Astrocyte (in vitro differentiated cells and primary cell): ENCODE results near the gene TM9SF1. TPM values are rescaled to one million over a fixed set of nuclear protein-coding genes. Genes with fewer than 3 reads are reported as not detected.

Source experiments
- DNase-seq: peaks from one replicate; pipeline ENCODE4 v3.0.0-alpha.2; 2010; ENCODE audit warnings: low read depth
- FAIRE-seq: peaks from 2 replicates; lab custom pipeline; 2011; peaks lifted over from hg19 to GRCh38; lab: Jason Lieb, UNC
- H2AFZ ChIP-seq: 2 replicates; pipeline ENCODE4 v1.6.0; 2012; ENCODE audit warnings: low read depth, low read length, inconsistent platforms
- H3K27ac ChIP-seq: 2 replicates; pipeline ENCODE4 v1.5.1; 2011; ENCODE audit warnings: low read depth, low read length, inconsistent platforms
- H3K27me3 ChIP-seq: 2 replicates; pipeline ENCODE4 v1.6.0; 2011; ENCODE audit warnings: low read length, inconsistent platforms; ENCODE audit not compliant: insufficient read depth
- H3K36me3 ChIP-seq: 2 replicates; pipeline ENCODE4 v1.5.1; 2011; ENCODE audit warnings: low read length, inconsistent platforms; ENCODE audit not compliant: insufficient read depth
- H3K4me1 ChIP-seq: 2 replicates; pipeline ENCODE4 v1.5.1; 2011; ENCODE audit warnings: low read length, inconsistent platforms; ENCODE audit not compliant: insufficient read depth
- H3K4me2 ChIP-seq: 2 replicates; pipeline ENCODE4 v1.6.0; 2012; ENCODE audit warnings: low read length, inconsistent platforms
- H3K4me3 ChIP-seq: 2 replicates; pipeline ENCODE4 v1.5.1; 2011; ENCODE audit warnings: low read depth, mild to moderate bottlenecking, low read length, inconsistent platforms; ENCODE audit not compliant: insufficient read depth
- H3K79me2 ChIP-seq: 2 replicates; pipeline ENCODE4 v1.6.0; 2012; ENCODE audit warnings: mild to moderate bottlenecking, low read length, inconsistent platforms; ENCODE audit not compliant: insufficient read depth
- H3K9ac ChIP-seq: 2 replicates; pipeline ENCODE4 v1.6.0; 2012; ENCODE audit warnings: mild to moderate bottlenecking, low read length, inconsistent platforms
- H3K9me3 ChIP-seq: 2 replicates; pipeline ENCODE4 v1.5.1; 2012; ENCODE audit warnings: low read depth, mild to moderate bottlenecking, low read length, inconsistent platforms; ENCODE audit not compliant: insufficient read depth
- H4K20me1 ChIP-seq: 2 replicates; pipeline ENCODE4 v1.6.0; 2012; ENCODE audit warnings: low read length, inconsistent platforms; ENCODE audit not compliant: insufficient read depth
- H3K27ac Mint-ChIP-seq: one replicate; pipeline ENCODE4 v1.8.0; 2021; ENCODE audit warnings: mild to moderate bottlenecking, mixed read lengths; ENCODE audit not compliant: unreplicated experiment
- H3K27me3 Mint-ChIP-seq: one replicate; pipeline ENCODE4 v1.8.0; 2021; ENCODE audit warnings: low read depth, mixed read lengths; ENCODE audit not compliant: unreplicated experiment
- H3K36me3 Mint-ChIP-seq: one replicate; pipeline ENCODE4 v1.8.0; 2021; ENCODE audit warnings: low read depth, mixed read lengths; ENCODE audit not compliant: unreplicated experiment
- H3K4me1 Mint-ChIP-seq: one replicate; pipeline ENCODE4 v1.8.0; 2021; ENCODE audit warnings: low read depth, mixed read lengths; ENCODE audit not compliant: unreplicated experiment
- H3K4me3 Mint-ChIP-seq: one replicate; pipeline ENCODE4 v1.8.0; 2021; ENCODE audit warnings: mild to moderate bottlenecking, moderate library complexity, mixed read lengths; ENCODE audit not compliant: unreplicated experiment
- H3K9me3 Mint-ChIP-seq: one replicate; pipeline ENCODE4 v1.8.0; 2021; ENCODE audit warnings: mild to moderate bottlenecking, mixed read lengths; ENCODE audit not compliant: unreplicated experiment
- EZH2 ChIP-seq: IDR thresholded peaks from 2 replicates; pipeline ENCODE4 v1.6.1; 2012; ENCODE audit warnings: mild to moderate bottlenecking, low read length, inconsistent platforms; ENCODE audit not compliant: insufficient read depth
- total RNA-seq: library from RNA; stranded (reverse); gene quantifications from 2 replicates; pipeline ENCODE4 v1.2.1, GENCODE V29; 2021
- TF ChIP-seq, protein P1 (sequence below): IDR thresholded peaks from 2 replicates; pipeline ENCODE4 v1.5.1; 2011; ENCODE audit warnings: low read depth, mild to moderate bottlenecking, inconsistent platforms, low read length, moderate library complexity; ENCODE audit not compliant: insufficient read depth

The TM9SF1 gene
- total RNA-seq, 1 donor from 2014 or later, result 59.3 TPM

DNA sequence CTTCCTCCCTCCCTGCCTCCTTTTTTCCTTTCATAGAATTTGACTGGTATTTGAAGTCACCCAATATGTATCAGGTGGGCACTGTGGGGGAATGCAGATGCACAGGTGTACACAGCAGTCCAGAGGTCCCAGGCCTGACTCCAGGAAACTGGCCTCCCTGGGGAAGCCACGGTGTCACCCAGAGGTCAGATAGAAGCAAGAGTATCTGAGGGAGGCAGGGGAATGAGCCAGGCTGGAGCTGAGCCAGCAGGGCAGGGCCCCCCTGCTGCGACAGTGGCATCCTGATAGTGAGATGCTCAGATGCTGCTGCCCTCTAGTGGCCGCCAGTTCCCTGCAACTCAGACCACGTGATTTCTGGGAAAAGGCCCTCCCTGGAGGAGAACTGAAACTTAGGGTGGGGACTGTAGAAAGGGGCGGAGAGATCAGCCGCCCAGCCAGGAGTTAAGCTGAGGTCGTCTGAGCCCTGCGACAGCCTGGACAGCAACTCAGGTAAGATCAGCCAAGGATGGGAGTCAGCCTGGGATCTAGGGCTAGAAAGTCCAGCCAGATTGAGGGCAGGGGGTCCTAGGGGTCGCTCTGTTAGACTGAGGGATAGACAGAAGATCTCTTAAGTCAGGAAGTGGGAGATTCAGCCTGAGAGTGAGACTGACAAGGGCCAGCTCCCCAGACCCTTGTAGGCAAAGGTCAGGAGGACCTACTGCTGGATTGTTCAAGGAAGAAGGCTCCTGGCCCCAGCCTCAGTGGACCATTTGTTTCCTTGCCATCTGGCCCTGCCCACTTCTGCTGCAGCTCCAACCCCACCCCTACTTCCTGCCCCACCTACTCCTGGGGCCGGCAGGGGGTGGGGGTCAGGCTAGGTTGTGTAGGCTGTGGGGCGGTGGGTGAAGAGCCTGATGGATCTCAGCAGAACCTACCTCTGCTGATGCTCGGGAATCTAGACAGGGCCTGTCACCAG lies 34.1 kb downstream of the TM9SF1 start, which contains the start of gene IRF9:
Gene IRF9, plus strand, starts transcription at position 416 of the 955 bp plus-strand sequence. CDS start 880 bp downstream, outside the sequence.
- peaks cover 30% of the 10 kb centered on the region for H4K20me1 ChIP-seq
- H3K27ac ChIP-seq, result peak within 1 kb of the TSS; percentile 86
- DNase-seq (peak; percentile 78), FAIRE-seq (no peak)
- Mint-ChIP-seq H3K27me3 (no peaks in the 10 kb centered on the region), H3K9me3 (no peaks in the 10 kb centered on the region), H3K36me3 (peaks cover 42% of the 10 kb centered on the region), H3K4me3 (peak within 1 kb of the TSS; percentile 93), H3K27ac (peak within 1 kb of the TSS; percentile 99), H3K4me1 (peaks cover 20% of the 10 kb centered on the region)
- H2AFZ ChIP-seq, result peak within 1 kb of the TSS; percentile 62
- no peaks in the 10 kb centered on the region for H3K27me3 ChIP-seq
- peaks cover 12% of the 10 kb centered on the region for H3K4me1 ChIP-seq
- peak within 1 kb of the TSS; percentile 74 for H3K4me3 ChIP-seq
- peak within 1 kb of the TSS; percentile 90 for H3K9ac ChIP-seq
- TF ChIP-seq, protein P1, sequence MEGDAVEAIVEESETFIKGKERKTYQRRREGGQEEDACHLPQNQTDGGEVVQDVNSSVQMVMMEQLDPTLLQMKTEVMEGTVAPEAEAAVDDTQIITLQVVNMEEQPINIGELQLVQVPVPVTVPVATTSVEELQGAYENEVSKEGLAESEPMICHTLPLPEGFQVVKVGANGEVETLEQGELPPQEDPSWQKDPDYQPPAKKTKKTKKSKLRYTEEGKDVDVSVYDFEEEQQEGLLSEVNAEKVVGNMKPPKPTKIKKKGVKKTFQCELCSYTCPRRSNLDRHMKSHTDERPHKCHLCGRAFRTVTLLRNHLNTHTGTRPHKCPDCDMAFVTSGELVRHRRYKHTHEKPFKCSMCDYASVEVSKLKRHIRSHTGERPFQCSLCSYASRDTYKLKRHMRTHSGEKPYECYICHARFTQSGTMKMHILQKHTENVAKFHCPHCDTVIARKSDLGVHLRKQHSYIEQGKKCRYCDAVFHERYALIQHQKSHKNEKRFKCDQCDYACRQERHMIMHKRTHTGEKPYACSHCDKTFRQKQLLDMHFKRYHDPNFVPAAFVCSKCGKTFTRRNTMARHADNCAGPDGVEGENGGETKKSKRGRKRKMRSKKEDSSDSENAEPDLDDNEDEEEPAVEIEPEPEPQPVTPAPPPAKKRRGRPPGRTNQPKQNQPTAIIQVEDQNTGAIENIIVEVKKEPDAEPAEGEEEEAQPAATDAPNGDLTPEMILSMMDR, result peak; percentile 96
- TF ChIP-seq EZH2, result no peak
- peak within 1 kb of the TSS; percentile 94 for H3K4me2 ChIP-seq
- peaks cover 12% of the 10 kb centered on the region for H3K79me2 ChIP-seq
- H3K36me3 ChIP-seq, result peaks cover 33% of the 10 kb centered on the region
- H3K9me3 ChIP-seq, result no peaks in the 10 kb centered on the region

DNA sequence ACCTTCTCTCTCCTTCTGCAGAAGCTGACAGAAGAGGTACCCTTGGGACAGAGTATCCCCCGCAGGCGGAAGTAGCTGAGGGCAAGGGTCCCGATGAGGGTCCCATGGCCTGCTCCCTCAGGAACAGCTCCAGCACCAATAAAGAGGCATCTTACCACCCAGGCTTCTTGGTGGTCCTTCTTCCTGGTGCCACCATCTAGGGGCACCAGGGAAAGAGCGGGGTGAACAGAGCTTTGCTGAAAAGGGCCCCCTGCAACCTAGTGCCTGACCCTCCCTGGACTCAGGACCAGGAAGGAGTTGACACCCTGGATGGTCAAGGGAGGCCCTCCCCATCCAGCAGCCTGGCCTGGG lies 34.8 kb downstream of the TM9SF1 start:
- H3K4me3 Mint-ChIP-seq, result no peak overlapping the region
- H3K36me3 ChIP-seq, result peaks cover 36% of the 10 kb centered on the region
- DNase-seq (no peak), FAIRE-seq (no peak)
- peak overlapping the region; percentile 94 for H3K4me2 ChIP-seq
- H2AFZ ChIP-seq, result no peak overlapping the region
- peaks cover 20% of the 10 kb centered on the region for H3K4me1 Mint-ChIP-seq
- H3K9me3 Mint-ChIP-seq, result no peaks in the 10 kb centered on the region
- H3K4me3 ChIP-seq, result no peak overlapping the region
- peaks cover 26% of the 10 kb centered on the region for H4K20me1 ChIP-seq
- H3K27me3 ChIP-seq, result no peaks in the 10 kb centered on the region
- H3K27me3 Mint-ChIP-seq, result no peaks in the 10 kb centered on the region
- H3K27ac ChIP-seq, result peak overlapping the region; percentile 23
- no peak for TF ChIP-seq EZH2
- TF ChIP-seq, protein P1, result no peak
- peaks cover 12% of the 10 kb centered on the region for H3K4me1 ChIP-seq
- H3K9me3 ChIP-seq, result no peaks in the 10 kb centered on the region
- peaks cover 43% of the 10 kb centered on the region for H3K36me3 Mint-ChIP-seq
- peak overlapping the region; percentile 99 for H3K27ac Mint-ChIP-seq
- peaks cover 12% of the 10 kb centered on the region for H3K79me2 ChIP-seq
- H3K9ac ChIP-seq, result no peak overlapping the region
